HFF-Myc (cell line): ENCODE results near the gene TMIGD3.

Experiments
- DNase-seq: peaks from one replicate; pipeline ENCODE4 v3.0.0-alpha.2; 2011; ENCODE audit warnings: low read depth; ENCODE audit errors: extremely low read depth
- H3K4me3 ChIP-seq: replicated peaks from 2 replicates; pipeline ENCODE4 v1.5.1; 2011; ENCODE audit warnings: low read depth, mild to moderate bottlenecking, control low read depth, low read length
- CTCF ChIP-seq: IDR thresholded peaks from 2 replicates; pipeline ENCODE4 v1.5.1; 2012; ENCODE audit warnings: mild to moderate bottlenecking, low read depth, low read length, control low read depth; ENCODE audit errors: missing control alignments

The TMIGD3 gene

DNA sequence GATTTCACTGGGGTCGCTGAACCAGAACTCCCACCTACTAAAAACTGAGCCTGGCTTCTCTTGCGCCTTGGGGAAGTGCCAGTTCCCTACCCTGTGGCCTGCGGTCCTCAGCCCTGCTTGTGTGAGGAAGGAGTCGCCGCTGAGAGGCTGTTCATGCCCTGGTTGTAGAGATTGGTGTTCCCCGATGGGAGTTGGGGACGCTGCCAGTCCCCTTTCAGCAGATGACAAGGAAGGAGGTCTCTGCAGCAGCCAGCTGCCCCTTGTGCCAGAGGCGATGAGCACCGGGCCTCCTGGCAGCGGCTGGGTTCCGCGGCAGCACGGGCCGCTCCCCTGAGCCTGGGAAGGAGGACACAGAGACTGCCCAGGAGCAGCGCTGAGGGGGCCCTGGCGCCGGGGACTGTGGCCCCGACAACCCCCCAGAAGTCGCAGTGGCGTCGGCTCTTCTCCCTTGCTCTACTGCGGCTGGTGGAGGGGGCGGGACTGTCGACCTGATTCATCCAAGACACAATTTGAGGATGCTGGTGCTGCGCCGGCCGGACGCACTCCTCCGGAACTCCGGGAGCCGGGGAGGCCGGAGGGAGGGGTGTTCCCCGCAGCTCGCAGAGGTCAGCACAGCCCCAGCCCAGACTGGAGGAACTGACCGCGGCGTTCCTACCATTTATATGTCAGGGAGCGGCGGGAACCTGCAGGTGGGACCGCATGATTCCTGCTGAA, 12.0 kb upstream of the TMIGD3 start:
- no peak for DNase-seq
- no peak for TF ChIP-seq CTCF
- peak overlapping the region; percentile 18 for H3K4me3 ChIP-seq

DNA sequence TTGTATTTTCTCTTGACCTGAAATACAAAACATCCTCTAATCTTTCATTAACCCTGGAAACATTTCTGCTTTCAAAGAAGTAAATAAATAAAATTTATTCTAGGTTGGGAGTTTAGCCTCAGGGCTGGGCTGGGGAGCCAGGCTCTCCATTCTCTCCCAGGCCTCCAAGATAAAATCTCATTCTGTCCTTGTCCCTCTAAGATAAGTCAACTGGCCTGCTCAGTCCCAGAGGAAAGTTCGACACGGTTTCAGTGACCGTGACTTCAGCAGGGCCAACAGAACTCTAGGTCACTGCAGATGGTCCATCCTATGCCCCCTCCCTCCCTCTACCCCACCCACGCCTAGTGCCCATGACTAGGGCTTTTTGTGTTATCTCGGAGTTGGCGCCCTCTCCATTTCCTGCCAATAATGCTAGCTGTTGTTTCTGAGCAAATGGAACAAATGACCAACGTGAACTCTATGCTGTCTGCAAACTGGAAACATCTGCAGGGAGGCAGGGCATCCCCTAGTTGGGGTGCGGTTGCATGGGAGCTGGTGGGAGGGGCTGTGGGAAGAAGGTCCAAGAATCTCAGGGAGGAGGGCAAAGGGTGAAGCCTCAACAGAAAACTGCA, 10.1 kb upstream of the TMIGD3 start:
- TF ChIP-seq CTCF: no peak
- no peak for DNase-seq

DNA sequence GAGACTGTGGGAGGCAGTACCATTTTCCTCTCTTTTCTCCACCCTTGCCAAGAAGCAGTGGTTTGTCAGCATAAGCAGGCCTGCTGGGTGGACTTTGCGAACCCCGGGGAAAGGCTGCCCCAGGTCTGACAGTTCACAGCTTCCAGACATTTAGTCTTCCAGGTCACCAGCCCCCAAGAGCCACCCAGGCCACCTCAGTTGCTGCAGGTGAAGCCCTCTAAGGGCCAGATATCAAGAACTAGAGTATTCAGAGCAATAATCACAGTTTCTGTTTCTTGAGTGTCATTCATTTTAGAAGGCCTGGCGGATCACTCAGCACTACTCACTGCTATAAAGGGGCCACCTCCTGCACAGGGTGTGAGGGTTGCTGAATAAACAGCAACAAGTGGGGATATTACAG, 9.5 kb upstream of the TMIGD3 start:
- H3K4me3 ChIP-seq: no peak overlapping the region
- no peak for DNase-seq

More for the DNA sequence above, 10.1 kb upstream of the TMIGD3 start:
- no peak overlapping the region for H3K4me3 ChIP-seq

DNA sequence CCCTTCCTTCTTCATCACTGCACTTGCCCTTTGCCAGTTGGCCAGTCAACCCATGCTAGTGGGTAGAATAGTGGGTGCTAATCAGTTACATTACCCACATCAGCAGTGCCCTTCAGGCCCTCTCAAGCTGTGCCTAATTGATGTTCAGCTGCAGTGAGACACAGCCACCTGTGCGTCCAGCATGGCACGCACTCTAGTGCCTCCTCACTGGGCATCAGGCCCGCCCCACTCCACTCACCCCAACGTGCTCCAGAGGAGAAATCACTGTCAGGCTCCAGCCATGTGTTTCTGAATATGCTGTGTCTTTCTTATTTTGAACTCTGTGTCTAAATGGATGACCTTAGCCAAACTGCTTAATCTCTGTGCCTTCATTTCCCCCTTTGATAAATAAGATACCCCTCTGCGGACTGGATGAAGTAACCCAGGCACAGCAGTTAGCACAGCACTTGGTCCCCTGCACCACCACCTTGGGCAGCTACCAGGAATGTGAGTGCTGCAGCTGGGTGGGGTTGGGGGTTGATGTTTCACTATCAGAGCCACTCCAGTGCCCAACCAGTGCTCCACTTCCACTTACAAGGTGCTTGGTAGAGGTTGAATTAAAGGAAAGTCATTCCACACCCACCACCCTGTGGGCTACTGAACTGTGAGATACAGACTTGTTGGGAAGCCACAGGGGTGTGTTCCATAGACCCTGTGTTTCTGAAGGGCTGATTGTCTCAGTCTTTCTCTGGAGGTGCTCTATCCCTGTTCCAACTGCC, 8.9 kb upstream of the TMIGD3 start:
- no peak for TF ChIP-seq CTCF
- H3K4me3 ChIP-seq: no peak overlapping the region
- DNase-seq: no peak

More for the DNA sequence above, 9.5 kb upstream of the TMIGD3 start:
- TF ChIP-seq CTCF: no peak

DNA sequence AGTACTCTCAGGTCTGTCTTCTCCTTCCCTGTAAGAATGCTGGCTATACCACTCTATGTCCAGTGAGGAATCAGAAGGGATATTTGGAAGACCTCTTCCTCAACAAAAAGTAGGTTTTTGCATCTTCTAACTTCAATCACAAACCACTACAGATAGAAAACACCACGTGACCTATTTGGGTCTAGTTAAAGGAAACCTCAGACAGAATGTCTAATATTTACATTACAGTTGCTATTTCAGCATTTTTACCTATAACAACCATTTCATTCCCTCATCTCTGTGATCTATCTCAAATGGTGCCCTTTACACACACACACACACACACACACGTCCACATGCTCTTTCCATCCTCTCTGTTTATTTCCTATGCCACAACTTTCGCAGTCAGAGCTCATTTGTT, 7.9 kb upstream of the TMIGD3 start:
- no peak for DNase-seq
- no peak for TF ChIP-seq CTCF
- no peak overlapping the region for H3K4me3 ChIP-seq

GRCh38 chr1:111509997-111510375, 6.6 kb upstream of the TMIGD3 start:
- H3K4me3 ChIP-seq: no peak overlapping the region
- no peak for TF ChIP-seq CTCF
- no peak for DNase-seq
